Panc1 (cell line): ENCODE data around the gene CPLX3. TPM values are rescaled to one million over a fixed set of nuclear protein-coding genes. Genes with fewer than 3 reads are reported as not detected.

Experiments
- ATAC-seq: fragments of 200-7000 bp; cut with Tn5 transposase; 2 replicates; pipeline ENCODE4 v1.9.1; 2020; ENCODE audit warnings: mild to moderate bottlenecking, moderate library complexity
- BruUV-seq: library from RNA; stranded (reverse); fragments of 400-500 nt; replicated peaks from 2 replicates; lab custom pipeline; 2021; lab: Mats Ljungman, UMichigan
- CTCF ChIA-PET: fragments of 300-600 bp; sonication (Branson Sonifier 250); formaldehyde crosslinking; loops from one replicate; lab custom pipeline; 2022; ENCODE audit warnings: antibody characterized with exemption; lab: Charles Lee
- POLR2A ChIA-PET: fragments of 300-600 bp; sonication (Branson Sonifier 250); formaldehyde crosslinking; loops from one replicate; lab custom pipeline; 2022; ENCODE audit warnings: antibody characterized with exemption; lab: Charles Lee
- DNase-seq: peaks from one replicate; pipeline ENCODE4 v3.0.0-alpha.2; 2010; ENCODE audit warnings: low read depth, low spot score
- H3K27ac ChIP-seq: 2 replicates; pipeline ENCODE4 v1.5.1; 2011; ENCODE audit warnings: mild to moderate bottlenecking, low read length, inconsistent platforms
- H3K27me3 ChIP-seq: fragments of 200-500 bp; sonication (Bioruptor generic); 2 replicates; pipeline ENCODE4 v1.6.0; 2014; ENCODE audit warnings: low read length, inconsistent platforms; ENCODE audit not compliant: control insufficient read depth, insufficient read depth
- H3K36me3 ChIP-seq: fragments of 200-500 bp; sonication (Bioruptor generic); 2 replicates; pipeline ENCODE4 v1.5.1; 2014; ENCODE audit warnings: inconsistent platforms, mild to moderate bottlenecking, low read length, moderate library complexity; ENCODE audit not compliant: control insufficient read depth, insufficient read depth
- H3K4me1 ChIP-seq: 2 replicates; pipeline ENCODE4 v1.5.1; 2011; ENCODE audit warnings: inconsistent platforms, mild to moderate bottlenecking, low read length, moderate library complexity; ENCODE audit not compliant: control insufficient read depth, insufficient read depth
- H3K4me3 ChIP-seq, 2 experiments: 2 replicates each; pipeline ENCODE4 v1.5.1; 2011 to 2012; ENCODE audit warnings: low read depth in 2 of 2, low read length in 2 of 2, mild to moderate bottlenecking in 2 of 2, inconsistent platforms in 1 of 2, moderate library complexity in 1 of 2
- H3K9me3 ChIP-seq: fragments of 200-500 bp; sonication (Bioruptor generic); 2 replicates; pipeline ENCODE4 v1.5.1; 2014; ENCODE audit warnings: low read depth, mild to moderate bottlenecking, inconsistent platforms, low read length, moderate library complexity; ENCODE audit not compliant: control insufficient read depth, insufficient read depth
- CTCF ChIP-seq: fragments of 450-650 bp; IDR thresholded peaks from 2 replicates; pipeline ENCODE4 v1.5.1; 2017; ENCODE audit warnings: mild to moderate bottlenecking
- POLR2AphosphoS5 ChIP-seq: IDR thresholded peaks from 2 replicates; pipeline ENCODE4 v1.6.1; 2012; ENCODE audit warnings: mild to moderate bottlenecking, low read depth, low read length, moderate library complexity
- SIN3A ChIP-seq: IDR thresholded peaks from 2 replicates; pipeline ENCODE4 v1.6.1; 2012; ENCODE audit warnings: low read depth, mild to moderate bottlenecking, low read length, moderate library complexity, borderline replicate concordance; ENCODE audit not compliant: insufficient read depth
- TCF7L2 ChIP-seq: IDR thresholded peaks from 2 replicates; pipeline ENCODE4 v1.6.1; 2011; ENCODE audit warnings: mild to moderate bottlenecking, low read depth, low read length, inconsistent platforms
- in situ Hi-C: cut with HindIII; loops from 2 replicates; pipeline ENCODE4 v1.10.0; 2016; ENCODE audit warnings: low sequenced_read_pairs, low pct_unique_long_range_greater_than_20kb
- intact Hi-C: fragments of 100-400 bp; cut with micrococcal nuclease; formaldehyde crosslinking; loops from one replicate; pipeline ENCODE4 v1.10.0; 2022; ENCODE audit not compliant: unreplicated experiment
- total RNA-seq: library from RNA; stranded (reverse); gene quantifications from one replicate; pipeline ENCODE4 v1.2.1, GENCODE V29; 2021; ENCODE audit not compliant: unreplicated experiment
- TF ChIP-seq, protein P1 (sequence below), 2 experiments: IDR thresholded peaks; 2 replicates each; pipeline ENCODE4 v1.6.1; 2011 to 2012; ENCODE audit warnings: low read depth in 2 of 2, control low read depth in 1 of 2, low read length in 1 of 2, mild to moderate bottlenecking in 1 of 2, moderate library complexity in 1 of 2; ENCODE audit not compliant: insufficient read depth in 1 of 2

The CPLX3 gene
- total RNA-seq, 1 experiment from 2014 or later: not detected

GRCh38 chr15:74864296-74864695 lies 37.9 kb downstream of the CPLX3 start:
- POLR2A ChIA-PET: interaction anchor here (0.5 kb wide), 1 partner anchor 93 kb away, joined by 5 read pairs; no protein-coding TSS in a partner anchor
- no peak for TF ChIP-seq TCF7L2
- TF ChIP-seq CTCF: no peak
- TF ChIP-seq, protein P1, sequence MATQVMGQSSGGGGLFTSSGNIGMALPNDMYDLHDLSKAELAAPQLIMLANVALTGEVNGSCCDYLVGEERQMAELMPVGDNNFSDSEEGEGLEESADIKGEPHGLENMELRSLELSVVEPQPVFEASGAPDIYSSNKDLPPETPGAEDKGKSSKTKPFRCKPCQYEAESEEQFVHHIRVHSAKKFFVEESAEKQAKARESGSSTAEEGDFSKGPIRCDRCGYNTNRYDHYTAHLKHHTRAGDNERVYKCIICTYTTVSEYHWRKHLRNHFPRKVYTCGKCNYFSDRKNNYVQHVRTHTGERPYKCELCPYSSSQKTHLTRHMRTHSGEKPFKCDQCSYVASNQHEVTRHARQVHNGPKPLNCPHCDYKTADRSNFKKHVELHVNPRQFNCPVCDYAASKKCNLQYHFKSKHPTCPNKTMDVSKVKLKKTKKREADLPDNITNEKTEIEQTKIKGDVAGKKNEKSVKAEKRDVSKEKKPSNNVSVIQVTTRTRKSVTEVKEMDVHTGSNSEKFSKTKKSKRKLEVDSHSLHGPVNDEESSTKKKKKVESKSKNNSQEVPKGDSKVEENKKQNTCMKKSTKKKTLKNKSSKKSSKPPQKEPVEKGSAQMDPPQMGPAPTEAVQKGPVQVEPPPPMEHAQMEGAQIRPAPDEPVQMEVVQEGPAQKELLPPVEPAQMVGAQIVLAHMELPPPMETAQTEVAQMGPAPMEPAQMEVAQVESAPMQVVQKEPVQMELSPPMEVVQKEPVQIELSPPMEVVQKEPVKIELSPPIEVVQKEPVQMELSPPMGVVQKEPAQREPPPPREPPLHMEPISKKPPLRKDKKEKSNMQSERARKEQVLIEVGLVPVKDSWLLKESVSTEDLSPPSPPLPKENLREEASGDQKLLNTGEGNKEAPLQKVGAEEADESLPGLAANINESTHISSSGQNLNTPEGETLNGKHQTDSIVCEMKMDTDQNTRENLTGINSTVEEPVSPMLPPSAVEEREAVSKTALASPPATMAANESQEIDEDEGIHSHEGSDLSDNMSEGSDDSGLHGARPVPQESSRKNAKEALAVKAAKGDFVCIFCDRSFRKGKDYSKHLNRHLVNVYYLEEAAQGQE (IDR thresholded peaks at IDR 0.05; ENCODE audit: insufficient read depth in 1 of 2, low read depth in 2 of 2, low read length in 1 of 2): no peak
- TF ChIP-seq POLR2AphosphoS5: no peak
- TF ChIP-seq SIN3A: no peak

GRCh38 chr15:74865316-74865715 lies 38.9 kb downstream of the CPLX3 start:
- TF ChIP-seq TCF7L2 (no peak), SIN3A (no peak), POLR2AphosphoS5 (no peak), CTCF (no peak)
- TF ChIP-seq, protein P1 (IDR thresholded peaks at IDR 0.05; ENCODE audit: insufficient read depth in 1 of 2, low read depth in 2 of 2, low read length in 1 of 2): no peak
- intact Hi-C loops: no loop called here
- Histone ChIP-seq H3K4me1 (peaks cover 13% of the 10 kb centered on the region), H3K27ac (no peak overlapping the region), H3K27me3 (no peaks in the 10 kb centered on the region), H3K36me3 (no peaks in the 10 kb centered on the region), H3K4me3 (no peak overlapping the region), H3K9me3 (no peaks in the 10 kb centered on the region)
- DNase-seq (no peak), ATAC-seq (no peak)
- in situ Hi-C loops: no loop called here
- ChIA-PET POLR2A (interaction anchor here (0.7 kb wide), 1 partner anchor 8 kb away, joined by 7 read pairs; no protein-coding TSS in a partner anchor), CTCF (interaction anchor here (0.7 kb wide), 1 partner anchor 13 kb away, joined by 6 read pairs; no protein-coding TSS in a partner anchor)
- no TSS peak for BruUV-seq

More at GRCh38 chr15:74864296-74864695, 37.9 kb downstream of the CPLX3 start:
- Histone ChIP-seq H3K4me3 (no peak overlapping the region), H3K4me1 (peaks cover 9% of the 10 kb centered on the region), H3K9me3 (no peaks in the 10 kb centered on the region), H3K27ac (no peak overlapping the region), H3K36me3 (no peaks in the 10 kb centered on the region), H3K27me3 (no peaks in the 10 kb centered on the region)
- DNase-seq (no peak), ATAC-seq (no peak)
- CTCF ChIA-PET: interaction anchor here (0.6 kb wide), 1 partner anchor 38 kb away, joined by 8 read pairs; no protein-coding TSS in a partner anchor
- BruUV-seq: no TSS peak
- intact Hi-C loops: no loop called here
- in situ Hi-C loops: no loop called here
